NCI-H748 (cell line): ENCODE results near the gene EGFR.

Experiments used
- DNase-seq: peaks from one replicate; lab custom pipeline; 2025; ENCODE audit not compliant: unreplicated experiment; lab: John Stamatoyannopoulos, UW

Gene EGFR

DNA sequence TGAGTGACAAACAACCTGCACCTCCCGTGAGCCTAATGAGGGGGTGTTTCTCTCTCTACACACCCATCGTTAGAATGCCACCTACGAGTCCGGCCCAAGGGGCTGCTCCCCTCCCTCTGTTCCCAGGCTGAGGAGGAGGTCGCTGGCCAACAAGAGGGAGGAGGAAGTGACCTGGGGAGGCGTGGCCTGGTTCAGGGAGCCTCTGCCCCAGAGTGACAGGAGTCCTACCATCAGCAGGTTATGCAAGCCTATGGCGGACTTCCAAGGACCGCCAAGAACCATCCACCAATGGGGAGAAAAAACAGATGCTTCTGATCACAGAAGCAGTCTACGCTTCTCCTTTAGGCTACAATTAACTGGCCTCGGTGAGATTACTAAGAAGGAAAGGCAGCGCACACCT is 12.3 kb upstream of the EGFR start:
- no peak for DNase-seq

DNA sequence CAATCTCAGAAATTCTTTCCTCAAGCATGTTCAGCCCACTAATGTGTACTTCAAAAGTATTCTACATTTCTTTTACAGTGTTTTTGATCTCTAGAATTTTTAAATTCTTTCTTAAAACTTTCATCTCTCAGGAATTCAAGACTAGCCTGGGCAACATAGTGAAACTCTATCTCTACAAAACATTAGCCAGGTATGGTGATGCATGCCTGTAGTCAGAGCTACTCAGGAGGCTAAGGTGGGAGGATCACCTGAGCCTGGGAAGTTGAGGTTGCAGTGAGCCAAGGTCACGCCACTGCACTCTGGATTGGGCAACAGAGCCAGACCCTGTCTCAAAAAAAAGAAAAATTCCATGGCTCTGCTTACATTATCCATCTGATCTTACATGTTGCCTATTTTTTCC is 5.0 kb upstream of the EGFR start:
- no peak for DNase-seq

DNA sequence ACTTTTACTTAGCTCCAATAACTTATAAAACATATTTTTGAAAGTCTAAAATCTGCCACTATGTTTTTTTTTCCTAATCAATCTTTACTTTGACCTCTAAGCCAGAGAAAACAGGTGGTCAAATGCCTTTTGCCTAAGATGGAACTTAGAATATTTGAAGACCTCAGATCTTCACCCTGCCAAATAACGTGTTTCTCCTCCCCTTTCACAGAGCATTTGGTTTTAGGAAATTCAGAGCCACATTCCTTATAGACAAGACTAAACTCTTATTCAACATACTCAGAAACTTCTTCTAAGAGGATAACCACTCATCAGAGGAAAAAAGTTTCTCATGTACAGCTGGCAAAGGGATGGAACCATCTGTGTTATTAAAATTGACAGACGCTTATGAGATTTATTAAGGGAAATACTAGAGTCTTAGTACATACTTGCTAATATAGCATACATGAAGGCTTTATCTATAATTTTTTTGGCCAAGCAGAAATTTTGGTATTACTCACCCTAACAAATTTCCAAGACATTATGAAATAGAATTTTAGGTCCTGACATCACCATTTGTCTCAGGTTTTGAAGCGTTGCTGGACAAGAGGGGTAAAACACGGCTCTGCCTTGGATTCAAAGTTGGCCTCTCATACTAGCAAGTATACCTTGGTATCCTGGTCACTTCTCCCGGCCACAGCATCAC is 2.6 kb upstream of the EGFR start:
- DNase-seq = no peak

DNA sequence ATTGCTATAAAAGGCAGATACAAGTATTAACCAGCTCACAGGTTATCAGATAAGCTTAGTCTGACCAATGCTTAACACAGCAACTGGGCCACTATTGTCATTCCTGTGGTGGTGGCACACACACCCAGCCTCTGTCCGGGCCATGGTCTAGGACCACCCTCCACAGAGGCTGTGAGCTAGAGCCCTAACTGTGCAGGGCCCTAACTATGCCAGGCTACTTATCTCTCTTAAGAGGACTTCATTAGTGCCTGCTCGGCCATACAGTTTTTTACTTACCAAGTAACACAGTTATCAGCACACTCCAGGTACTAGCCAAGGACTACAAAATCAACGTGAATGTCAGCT is 2.1 kb upstream of the EGFR start:
- DNase-seq = no peak

DNA sequence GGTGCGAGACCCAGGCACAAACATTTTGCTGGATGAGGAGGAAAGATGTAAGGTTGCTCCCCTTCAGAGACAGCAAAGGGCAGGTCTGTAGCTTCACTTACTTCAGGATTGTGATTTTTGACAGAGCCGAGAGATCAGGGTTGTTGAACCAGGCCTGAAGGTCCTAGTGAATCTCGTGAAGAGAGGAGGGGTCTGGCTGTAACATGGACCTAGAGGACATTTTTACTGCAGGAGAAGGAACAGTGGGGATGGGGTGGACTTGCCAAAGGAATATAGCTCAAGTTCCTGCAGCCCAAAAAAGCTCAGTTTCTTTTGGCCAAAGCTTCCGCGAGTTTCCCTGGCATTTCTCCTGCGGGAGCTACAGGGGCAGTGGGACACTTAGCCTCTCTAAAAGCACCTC is 976 bp upstream of the EGFR start:
- DNase-seq = no peak

DNA sequence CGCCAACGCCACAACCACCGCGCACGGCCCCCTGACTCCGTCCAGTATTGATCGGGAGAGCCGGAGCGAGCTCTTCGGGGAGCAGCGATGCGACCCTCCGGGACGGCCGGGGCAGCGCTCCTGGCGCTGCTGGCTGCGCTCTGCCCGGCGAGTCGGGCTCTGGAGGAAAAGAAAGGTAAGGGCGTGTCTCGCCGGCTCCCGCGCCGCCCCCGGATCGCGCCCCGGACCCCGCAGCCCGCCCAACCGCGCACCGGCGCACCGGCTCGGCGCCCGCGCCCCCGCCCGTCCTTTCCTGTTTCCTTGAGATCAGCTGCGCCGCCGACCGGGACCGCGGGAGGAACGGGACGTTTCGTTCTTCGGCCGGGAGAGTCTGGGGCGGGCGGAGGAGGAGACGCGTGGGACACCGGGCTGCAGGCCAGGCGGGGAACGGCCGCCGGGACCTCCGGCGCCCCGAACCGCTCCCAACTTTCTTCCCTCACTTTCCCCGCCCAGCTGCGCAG is 424 bp downstream of the EGFR start:
- DNase-seq = peak; percentile 77

DNA sequence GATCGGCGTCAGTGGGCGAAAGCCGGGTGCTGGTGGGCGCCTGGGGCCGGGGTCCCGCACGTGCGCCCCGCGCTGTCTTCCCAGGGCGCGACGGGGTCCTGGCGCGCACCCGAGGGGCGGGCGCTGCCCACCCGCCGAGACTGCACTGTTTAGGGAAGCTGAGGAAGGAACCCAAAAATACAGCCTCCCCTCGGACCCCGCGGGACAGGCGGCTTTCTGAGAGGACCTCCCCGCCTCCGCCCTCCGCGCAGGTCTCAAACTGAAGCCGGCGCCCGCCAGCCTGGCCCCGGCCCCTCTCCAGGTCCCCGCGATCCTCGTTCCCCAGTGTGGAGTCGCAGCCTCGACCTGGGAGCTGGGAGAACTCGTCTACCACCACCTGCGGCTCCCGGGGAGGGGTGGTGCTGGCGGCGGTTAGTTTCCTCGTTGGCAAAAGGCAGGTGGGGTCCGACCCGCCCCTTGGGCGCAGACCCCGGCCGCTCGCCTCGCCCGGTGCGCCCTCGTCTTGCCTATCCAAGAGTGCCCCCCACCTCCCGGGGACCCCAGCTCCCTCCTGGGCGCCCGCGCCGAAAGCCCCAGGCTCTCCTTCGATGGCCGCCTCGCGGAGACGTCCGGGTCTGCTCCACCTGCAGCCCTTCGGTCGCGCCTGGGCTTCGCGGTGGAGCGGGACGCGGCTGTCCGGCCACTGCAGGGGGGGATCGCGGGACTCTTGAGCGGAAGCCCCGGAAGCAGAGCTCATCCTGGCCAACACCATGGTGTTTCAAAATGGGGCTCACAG is 1.1 kb downstream of the EGFR start:
- peak; percentile 63 for DNase-seq

DNA sequence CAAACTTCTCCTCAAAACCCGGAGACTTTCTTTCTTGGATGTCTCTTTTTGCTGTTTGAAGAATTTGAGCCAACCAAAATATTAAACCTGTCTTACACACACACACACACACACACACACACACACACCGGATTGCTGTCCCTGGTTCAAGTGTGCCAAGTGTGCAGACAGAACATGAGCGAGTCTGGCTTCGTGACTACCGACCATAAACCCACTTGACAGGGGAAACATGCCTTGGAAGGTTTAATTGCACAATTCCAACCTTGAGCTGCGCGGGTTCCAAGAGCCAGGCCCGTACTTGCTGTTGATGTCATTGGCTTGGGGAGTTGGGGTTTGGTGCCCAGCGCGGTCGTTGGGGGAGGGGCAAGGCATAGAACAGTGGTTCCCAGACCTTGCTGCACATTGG is 1.7 kb downstream of the EGFR start:
- DNase-seq = peak; percentile 35

DNA sequence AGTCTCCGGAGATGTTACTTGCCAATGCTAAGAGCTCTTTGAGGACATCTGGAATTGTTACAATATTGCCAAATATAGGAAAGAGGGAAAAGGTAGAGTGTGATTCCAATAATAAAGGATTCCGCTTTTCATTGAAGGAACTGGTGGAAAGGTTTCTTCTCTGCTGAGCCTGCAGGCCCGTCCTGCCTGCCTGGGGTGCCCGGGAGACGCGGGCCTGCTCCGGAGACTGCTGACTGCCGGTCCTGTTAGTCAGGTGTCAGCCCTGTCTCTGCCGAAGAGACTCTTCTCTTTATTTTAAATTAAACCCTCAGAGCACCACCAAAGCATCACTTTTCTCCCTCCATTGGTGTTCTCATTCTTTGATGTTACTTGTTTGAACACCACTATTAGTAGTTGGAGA is 2.2 kb downstream of the EGFR start:
- DNase-seq = no peak

DNA sequence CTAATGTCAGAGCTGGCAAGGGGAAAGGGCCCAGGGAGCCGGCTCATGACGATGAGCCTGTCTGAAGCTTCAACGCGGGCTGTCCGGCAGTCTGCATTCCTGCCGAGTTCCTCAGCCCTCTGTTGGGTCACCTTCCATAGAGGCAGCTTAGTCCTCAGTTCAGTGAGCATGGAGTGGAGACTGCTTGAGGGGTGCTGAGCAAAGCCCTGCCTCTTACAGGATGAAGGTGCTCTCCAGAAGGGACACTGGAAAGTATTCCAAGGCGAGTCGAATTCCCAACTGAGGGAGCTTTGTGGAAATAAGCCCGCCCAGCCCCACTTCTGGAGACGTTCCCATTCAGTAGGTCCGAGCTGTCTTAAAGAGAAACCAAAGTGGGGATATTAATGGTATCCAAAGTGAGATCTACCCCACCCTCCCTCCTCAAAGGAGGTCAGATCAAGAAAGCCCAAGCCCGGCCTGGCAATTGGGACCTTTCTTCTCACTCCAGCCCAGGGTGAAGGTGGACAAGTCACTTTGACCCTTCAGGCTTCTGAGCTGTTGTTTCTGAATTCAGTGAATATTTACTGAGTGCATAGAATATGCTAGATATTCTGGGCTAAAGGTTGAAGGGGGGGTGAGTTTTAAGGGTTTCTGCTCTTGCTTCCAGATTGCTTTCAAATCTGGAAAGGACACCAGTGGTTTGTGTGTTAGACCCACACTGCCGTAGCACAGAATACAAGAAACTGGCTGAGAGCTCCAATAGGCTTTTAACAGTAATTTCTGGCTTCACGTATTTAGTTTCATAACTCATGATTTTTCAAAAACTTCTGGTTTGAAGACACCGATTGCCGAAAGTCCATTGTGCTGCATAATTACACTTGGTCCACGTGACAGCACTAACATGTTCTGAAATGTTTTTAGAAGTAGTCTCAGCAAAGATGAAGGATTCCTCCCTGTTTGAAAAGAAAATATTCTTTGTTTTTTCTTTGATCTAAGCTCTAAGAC is 3.5 kb downstream of the EGFR start:
- DNase-seq = no peak

DNA sequence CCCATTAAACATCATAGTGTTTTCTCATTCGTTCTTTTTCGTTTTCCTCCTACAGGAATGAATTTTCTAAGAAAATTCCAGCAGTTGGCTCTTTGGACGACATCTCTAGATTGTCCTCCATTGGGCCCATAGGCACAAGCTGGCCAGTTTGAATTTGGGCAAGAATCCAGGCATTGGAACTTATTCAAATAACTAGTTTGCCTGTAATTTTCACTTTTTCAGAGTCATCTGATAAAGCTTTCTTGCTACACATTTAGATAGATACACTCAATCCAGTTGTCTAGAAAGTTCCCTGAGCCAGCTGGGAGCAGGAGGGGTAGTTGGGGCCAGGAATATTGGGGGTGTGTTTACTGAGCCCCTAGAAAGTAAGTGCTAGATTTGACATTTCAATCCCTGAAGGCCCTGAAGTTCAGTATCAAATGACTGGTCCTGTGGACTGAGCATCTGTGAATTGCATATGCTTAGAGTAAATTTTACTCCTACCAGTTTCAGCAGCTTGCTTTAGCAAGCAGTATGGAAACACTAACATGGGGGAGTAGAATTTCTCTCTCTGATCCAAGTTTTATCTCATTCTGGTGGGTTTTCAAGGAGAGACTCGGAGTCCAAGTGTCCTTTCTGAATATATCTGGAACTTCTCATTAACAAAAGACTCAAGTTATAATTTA is 5.2 kb downstream of the EGFR start:
- DNase-seq = no peak

DNA sequence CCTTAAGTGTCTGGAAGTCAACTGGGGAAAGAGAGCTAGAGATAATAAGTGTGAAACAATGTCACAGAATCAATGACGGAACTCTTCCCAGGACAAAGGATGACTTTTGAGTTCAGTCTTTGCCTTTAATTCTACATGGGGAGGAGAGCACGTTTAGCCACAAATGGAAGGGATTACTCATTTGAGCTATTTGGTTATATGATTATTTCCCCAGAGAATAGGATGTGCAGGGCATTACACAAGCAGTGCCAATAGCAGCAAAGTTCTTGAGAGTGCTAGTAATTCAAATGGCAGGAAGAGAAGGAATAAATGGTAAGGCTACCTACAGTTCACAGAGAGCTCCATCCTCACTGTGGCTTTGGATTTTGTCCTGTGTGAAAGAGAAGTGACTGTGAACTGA is 6.0 kb downstream of the EGFR start:
- DNase-seq = no peak

DNA sequence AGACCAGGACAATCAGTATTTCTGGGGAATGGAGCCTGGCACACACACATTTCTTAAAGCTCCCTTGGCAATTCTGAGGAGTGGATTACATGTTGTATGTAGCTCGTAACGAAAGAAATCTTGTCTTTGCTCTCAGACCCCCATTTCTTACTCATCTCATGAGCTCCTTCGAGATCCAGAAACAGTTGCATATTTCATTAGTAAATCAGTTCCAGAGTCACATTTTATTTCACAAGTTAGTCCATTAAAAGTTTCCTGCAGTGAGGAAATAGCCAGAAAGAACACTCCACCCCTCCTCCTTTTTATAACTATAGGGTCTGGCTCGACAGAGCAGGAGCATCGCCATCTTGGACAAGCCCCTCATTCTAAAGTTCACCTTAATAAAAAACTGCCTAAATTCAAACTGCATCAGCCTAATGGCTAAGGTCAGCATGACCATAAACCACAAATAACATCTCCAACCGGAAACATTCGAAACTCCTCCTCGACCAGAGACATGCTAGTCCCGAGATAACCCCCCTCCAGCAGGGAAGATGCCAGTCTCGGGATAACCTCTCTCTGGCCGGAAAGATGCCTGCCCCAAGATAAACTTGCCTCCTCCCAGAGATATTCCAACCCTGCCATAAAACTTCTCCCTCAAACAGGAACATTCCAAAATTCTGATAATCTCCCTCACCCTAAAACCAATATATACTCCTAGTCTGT is 7.4 kb downstream of the EGFR start:
- DNase-seq = no peak

DNA sequence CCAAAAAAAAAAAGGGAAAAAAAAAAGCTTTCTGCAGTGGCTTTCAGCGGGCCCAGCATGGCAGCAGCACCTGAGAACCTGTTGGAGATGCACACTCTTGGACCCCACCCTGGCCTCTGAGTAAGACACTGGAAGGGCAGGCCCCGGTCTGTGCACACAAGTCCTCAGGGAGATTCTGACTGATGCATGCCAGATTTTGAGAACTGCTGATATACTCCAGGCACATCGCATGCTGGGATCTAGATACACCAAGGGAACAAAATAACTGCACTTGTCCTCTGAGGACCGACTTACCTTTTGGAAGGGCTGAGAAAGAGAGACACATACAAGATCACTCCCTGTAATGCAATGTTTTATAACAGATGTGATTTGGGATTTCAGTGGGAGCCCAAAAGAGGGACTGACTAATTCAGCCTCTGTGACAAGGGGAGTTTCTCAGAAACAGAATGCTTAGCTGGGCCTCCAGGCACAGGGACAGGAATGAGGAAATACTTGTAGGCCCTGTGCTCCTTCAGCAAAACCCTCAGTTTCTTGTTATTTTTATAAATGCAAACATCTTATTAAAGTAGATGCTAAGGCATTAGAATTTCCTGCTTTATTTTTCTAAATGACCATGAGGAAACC is 8.2 kb downstream of the EGFR start:
- DNase-seq = no peak

DNA sequence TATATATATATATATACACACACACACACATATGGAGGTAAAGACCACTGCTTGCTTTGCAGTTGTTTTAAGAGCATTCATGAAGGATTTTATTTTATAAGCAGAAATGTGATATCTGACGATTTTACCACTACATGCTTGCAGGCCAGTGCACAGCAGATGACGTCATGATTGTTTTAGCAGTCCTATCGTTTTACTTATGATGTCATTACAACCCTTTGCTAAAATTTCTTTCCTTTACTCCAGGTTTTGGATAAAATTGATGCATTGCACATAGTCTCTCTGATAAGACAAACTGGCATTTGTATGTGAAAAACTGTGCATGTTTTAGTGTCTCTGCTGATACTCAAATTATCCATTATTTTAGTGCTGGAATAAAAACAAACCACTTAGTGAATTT is 9.2 kb downstream of the EGFR start:
- DNase-seq = no peak

DNA sequence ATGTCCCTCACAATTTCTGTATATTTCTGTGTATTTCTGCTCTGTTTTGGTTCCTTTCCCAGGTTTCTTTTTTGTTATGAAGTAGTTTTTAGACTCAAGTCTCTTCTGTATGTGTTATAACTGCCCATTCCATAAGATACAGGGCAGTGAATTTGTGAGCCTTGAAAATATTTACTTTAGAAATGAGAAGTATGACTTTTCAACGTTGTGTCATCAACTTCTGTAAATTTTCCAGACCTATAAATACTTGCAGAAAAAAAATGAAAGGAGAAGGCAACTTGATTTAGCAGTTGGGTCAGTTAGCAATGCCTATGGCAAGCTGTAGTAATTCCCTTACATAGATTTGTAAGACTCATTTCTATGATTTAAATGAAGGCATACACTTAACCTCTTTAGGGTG is 11.5 kb downstream of the EGFR start:
- DNase-seq = no peak

DNA sequence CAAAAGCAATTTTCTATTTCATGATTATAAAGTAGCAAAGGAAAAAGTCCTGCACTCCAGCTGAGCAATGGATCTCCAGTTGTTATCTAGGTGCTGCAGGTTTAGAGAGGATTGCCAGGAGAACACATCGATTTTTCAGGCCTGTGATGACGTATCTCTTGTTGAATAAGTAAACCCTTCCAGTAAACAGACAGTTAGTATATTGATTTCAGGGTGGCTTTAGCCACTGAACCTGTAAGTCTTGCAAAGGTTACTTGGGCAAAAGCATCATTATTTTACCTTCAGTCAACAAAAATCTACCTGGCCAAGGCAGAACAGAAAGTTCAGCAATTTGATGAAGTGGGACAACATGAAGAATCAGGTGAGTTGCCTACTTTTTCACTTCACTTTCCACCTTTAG is 12.3 kb downstream of the EGFR start:
- no peak for DNase-seq

DNA sequence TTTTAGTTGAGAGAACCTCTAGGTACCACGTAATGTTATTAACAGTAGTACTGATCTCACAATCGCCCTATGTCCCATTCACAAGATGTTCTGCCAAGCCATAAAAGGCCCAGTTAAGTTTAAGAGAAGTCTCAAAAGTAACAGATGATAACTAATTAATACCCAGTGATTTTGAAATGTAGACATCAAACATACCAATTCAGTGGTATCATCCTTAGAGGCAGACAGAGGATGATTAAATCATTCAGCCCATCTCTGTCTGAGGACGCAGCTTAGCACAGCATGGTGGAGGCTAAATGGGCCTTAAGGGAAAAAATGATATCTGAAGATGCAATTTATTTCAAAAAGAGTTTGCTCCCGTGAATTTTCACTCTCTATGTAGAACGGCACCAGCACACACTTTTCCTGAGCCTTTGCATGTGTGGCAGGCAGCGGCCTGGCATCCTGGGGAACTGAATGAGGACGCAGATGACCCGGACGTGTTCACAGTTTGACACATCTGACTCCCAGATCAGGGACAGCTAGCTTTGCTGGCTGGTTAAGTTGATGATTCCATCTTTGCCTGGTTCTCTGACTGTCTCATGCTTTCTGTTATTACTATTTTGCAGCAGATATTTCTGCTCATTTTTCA is 13.4 kb downstream of the EGFR start:
- no peak for DNase-seq

DNA sequence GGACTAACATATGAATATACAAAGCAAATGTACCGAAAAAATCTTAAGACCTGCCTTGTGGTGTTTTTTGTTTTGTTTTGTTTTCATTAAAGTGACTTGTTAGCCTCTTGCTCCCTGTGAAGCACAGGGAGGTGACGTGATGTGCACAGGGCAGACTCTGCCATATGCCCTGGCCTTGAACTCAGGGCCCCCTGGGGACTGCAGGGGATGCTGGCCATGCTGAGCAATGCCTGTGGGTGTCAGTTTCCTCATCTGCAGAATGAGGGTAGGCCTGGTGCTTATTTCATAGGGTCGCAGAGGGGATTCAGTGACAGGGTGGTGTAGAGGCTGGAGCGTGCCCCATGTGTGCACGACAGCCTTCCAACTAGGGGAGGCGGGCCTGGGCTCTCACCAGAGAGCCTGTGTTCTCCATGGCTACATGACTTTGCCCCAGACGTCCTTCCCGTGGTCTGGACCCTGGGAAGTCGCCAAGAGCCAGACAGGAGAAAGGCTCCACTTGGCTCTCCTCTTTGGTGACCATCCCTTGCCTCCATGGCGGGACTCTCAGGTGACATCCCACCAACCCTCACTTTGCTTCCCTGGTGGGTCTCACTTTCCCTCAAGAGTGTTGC is 14.5 kb downstream of the EGFR start:
- no peak for DNase-seq
